Stimulated activated CD8-positive, alpha-beta memory T cell treated with anti-CD3 and anti-CD28 coated beads, Interleukin-4, amount 100 ng/mL, for 24 hours (primary cell): ENCODE measurements around the gene MKI67.
A peak's percentile ranks its signal among the peaks of the same experiment; 100 is the strongest.
"Not testable (repeated sequence)": the region's sequence is repeated elsewhere in the genome, so short reads cannot be mapped to it uniquely, and the experiment has no call there.

Experiments used
- DNase-seq: peaks from one replicate; pipeline ENCODE4 v3.0.0-alpha.2; 2020; ENCODE audit warnings: low read depth

Gene MKI67, protein sequence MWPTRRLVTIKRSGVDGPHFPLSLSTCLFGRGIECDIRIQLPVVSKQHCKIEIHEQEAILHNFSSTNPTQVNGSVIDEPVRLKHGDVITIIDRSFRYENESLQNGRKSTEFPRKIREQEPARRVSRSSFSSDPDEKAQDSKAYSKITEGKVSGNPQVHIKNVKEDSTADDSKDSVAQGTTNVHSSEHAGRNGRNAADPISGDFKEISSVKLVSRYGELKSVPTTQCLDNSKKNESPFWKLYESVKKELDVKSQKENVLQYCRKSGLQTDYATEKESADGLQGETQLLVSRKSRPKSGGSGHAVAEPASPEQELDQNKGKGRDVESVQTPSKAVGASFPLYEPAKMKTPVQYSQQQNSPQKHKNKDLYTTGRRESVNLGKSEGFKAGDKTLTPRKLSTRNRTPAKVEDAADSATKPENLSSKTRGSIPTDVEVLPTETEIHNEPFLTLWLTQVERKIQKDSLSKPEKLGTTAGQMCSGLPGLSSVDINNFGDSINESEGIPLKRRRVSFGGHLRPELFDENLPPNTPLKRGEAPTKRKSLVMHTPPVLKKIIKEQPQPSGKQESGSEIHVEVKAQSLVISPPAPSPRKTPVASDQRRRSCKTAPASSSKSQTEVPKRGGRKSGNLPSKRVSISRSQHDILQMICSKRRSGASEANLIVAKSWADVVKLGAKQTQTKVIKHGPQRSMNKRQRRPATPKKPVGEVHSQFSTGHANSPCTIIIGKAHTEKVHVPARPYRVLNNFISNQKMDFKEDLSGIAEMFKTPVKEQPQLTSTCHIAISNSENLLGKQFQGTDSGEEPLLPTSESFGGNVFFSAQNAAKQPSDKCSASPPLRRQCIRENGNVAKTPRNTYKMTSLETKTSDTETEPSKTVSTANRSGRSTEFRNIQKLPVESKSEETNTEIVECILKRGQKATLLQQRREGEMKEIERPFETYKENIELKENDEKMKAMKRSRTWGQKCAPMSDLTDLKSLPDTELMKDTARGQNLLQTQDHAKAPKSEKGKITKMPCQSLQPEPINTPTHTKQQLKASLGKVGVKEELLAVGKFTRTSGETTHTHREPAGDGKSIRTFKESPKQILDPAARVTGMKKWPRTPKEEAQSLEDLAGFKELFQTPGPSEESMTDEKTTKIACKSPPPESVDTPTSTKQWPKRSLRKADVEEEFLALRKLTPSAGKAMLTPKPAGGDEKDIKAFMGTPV (N-terminal part only)

GRCh38 chr10:128125944-128126764 lies at the start of gene MKI67:
Gene MKI67 (minus strand): TSS chr10:128126423. CDS start chr10:128125667, 756 bp downstream.
- peak; percentile 80 for DNase-seq

GRCh38 chr10:128174581-128175559 lies 48.6 kb upstream of the MKI67 start:
- no peak for DNase-seq

- DNase-seq, result no peak
These were observed 47.2 kb upstream of the MKI67 start for GRCh38 chr10:128173386-128173785.

- no peak for DNase-seq
These were observed 46.5 kb upstream of the MKI67 start for GRCh38 chr10:128172756-128173155.

DNA sequence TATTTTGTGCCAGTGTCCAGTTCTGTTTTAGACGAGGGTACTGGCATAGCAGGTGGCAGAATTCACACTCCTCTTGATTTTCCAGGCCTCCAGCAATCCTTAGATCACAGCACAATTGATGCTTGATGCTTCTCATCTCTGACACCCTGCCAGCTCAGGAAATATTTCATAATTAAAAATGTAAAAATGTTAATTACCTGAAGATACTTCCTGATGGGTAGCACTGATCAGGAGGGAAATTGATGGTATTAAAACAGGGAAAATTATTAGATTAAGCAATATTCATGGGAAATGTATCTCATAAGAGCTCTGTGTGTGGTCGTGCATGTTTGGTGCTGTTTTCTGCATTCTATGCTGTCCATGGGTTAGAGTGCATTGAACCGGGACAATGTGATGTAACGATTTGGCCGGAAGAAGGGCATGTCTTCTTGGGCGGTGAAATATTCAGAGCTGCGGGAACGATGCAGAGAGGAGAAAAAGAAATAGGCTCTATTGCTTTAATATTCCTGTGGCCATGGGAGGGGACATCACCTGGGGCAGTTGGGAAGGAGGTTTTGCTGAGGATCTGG lies 43.7 kb upstream of the MKI67 start:
- DNase-seq, result no peak

DNA sequence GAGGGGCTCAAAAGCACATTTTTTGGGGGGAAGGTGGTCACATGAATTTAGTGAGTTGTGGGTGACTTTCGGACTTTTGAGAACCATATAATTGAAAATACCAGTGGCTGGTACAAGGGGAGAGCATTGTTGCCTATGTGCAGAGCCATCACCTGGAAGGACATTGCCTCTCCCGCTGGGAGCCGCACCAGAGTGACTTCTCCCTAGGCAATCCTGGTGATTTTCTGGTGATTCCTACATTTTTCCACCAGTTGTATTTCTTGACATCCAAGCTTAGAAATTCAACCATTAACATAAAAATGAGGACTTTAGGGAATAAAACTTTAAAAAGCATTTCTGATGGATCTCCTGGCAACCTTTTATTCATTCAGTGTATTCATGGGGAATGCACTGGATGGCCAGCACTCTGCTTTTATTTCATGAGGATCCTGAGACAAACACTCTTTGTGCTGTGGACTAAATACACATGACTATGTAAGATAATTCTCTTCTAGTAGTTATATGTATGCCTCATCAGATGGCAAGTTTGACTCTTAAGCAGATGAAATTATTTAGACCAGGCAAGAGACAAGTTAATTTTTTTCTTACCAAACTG lies 41.8 kb upstream of the MKI67 start:
- DNase-seq, result no peak

DNA sequence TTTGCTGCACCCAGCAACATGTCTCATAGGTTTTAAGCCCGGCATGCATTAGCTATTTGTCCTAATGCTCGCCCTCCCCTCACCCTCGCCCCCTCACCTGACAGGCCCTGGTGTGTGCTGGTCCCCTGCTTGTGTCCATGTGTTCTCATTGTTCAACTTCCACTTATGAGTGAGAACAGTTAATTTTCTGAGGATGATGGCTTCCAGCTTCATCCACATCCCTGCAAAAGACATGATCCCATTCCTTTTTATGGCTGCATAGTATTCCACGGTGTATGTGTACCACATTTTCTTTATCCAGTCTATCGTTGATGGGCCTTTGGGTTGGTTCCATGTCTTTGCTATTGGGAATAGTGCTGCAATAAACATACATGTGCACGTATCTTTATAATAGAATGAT lies 40.9 kb upstream of the MKI67 start:
- DNase-seq, result not testable (repeated sequence)

DNA sequence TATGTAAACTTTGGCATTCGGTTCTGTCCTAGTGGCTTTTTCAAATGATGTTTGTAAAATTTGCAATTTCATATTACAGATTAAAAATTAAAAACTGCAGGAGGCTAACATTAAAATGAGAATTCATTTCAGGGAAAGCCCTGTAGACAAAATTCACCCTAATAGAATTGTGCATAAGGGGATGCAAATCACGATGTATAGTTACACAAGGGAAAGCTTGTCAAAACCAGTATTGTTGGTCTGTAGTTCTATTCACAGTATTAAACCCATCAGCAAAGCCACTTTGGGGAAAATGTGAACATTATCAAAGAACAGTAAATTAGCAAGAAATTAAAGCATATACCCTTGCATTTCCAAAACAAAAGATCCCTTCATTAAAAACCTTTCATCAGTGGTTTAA lies 39.9 kb upstream of the MKI67 start:
- DNase-seq, result no peak

DNA sequence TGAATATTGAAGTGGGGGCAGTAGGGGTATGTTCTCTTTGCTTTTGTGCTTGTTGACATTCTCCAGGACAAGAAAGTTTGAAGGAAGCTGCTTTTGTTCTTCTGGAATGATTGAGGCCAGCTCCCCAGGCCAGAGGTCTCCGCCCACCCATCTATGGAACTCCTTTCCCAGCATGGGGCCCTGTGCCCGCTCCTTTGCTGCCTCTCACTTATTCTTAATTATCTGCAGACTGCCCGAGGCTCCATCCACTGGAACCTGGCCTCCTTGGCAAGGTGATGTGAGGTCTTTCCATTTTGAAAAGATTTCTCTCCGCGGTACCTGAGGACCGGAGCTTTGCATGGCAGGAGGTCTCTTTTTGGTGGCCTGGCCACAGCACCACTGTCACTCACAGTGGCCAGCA lies 39.3 kb upstream of the MKI67 start:
- DNase-seq, result no peak

- no peak for DNase-seq
These were observed 37.5 kb upstream of the MKI67 start for GRCh38 chr10:128163701-128164100.

DNA sequence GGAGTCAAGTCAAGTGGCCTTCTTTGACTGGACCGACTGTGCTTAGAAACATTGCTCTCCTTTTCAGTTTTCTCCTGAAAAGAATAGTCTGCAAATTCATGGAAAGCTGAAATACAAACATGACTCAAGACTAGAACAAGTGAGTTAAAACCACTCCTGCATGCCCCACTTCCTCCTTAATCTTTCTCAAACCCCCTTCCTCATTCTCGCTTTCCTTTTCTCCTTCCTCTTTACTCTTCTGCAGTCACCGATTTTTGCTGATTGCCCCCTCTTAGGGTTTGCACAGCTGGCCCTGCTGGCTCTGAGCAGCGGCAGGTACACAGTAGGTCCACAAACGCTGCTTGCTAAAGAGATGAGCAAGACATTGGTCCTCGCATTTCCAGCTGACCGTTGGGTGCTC lies 34.8 kb upstream of the MKI67 start:
- DNase-seq, result no peak

GRCh38 chr10:128160297-128160711 lies 34.1 kb upstream of the MKI67 start:
- DNase-seq, result no peak

DNA sequence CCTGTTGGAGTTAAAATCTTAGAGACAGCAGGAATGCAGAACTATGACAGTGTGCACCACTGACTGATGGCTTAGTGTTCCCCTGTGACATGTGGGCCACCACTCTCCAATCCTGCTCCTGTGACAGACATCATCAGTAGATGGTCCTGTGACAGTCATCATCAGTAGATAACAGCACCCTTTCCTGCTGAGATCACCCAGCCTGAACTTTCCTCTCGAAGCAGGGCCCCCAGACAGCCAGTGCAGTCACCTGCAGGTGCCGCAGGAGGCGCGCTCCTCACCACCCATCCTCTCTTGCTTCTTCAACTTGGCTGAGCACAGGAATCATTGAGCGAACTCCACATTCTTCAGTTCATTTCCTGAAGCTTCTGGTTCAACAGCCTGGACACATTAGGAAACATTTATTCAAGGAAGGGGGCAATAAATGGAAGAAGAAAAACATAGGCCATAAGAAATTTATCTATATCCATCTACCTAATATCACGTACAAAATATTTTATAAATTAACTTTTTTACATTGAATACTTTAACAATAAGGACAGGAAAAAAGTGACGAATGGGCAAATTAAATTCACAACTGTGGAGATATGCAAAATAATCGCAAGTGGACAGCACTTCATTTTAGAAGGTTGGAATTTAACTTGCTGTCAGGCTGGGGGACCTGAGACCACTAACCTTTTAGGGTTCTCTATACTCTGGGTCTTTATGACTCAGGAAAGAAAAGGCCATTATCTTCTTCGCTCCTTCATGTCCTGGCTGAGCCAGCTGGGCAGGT lies 32.0 kb upstream of the MKI67 start:
- no peak for DNase-seq

- no peak for DNase-seq
These were observed 31.0 kb upstream of the MKI67 start for GRCh38 chr10:128156999-128157755.

- no peak for DNase-seq
These were observed 26.7 kb upstream of the MKI67 start for GRCh38 chr10:128152741-128153580.

DNA sequence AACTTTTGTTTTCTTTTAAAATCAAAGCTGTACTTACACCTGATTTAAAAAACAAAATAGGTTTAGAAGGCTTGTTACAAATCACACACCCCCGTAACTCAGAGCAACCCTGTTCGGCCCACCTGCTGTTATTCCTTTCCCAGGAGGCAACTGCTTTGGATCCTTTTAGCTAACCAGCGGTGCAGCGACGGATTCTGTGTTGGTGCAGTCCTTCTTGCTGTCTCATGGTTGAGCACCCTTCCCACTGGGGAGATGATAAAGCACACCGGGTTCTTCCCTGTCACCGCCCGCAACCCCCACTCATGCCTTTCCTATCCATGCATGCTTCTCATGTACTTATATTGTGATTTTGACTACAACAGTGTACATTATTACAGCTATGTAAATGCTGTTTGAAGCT lies 24.8 kb upstream of the MKI67 start:
- no peak for DNase-seq

- no peak for DNase-seq
These were observed 24.3 kb upstream of the MKI67 start for GRCh38 chr10:128150561-128150960.
